Measurements from ENCODE around the gene TRPV5. TPM values are rescaled to one million over a fixed set of nuclear protein-coding genes. Genes with fewer than 3 reads are reported as not detected.

The TRPV5 gene
- total and polyA plus RNA-seq, 2 of the 4 experiments (the other 2 are of a cell fraction), result not detected

DNA sequence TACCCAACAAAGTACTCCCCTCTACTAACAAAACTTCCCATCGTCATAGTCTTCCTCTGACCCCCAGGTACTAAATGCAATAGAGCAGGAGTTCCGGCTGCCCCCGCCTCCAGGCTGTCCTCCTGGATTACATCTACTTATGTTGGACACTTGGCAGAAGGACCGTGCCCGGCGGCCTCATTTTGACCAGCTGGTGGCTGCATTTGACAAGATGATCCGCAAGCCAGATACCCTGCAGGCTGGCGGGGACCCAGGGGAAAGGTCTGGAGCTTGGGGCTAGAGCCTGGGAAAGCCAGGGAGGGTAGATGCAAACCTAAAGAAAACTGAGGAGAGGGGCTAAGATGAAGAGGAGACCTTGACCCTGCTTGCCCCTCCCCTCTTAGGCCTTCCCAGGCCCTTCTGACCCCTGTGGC lies 63.4 kb downstream of the TRPV5 start:
- in situ Hi-C loops (cut with MboI; ENCODE audit: low sequenced_read_pairs) (no loop called here), dilution Hi-C loops (cut with HindIII; ENCODE audit: low sequenced_read_pairs, unreplicated experiment) (no loop called here), intact Hi-C loops (cut with micrococcal nuclease) (no loop called here)
- Histone ChIP-seq H3K79me1 (ENCODE audit: low read depth in 1 of 2, low read length in 2 of 2) (no peaks in the 10 kb centered on the region), H3K4me1 (ENCODE audit: control insufficient read depth, insufficient read depth, low read length) (no peaks in the 10 kb centered on the region), H2BK5ac (ENCODE audit: low read depth, low read length, poor library complexity, severe bottlenecking) (no peak overlapping the region), H2BK15ac (ENCODE audit: low read depth, low read length) (no peak overlapping the region), H3K27me3 (ENCODE audit: control insufficient read depth, insufficient read depth, low read length) (no peaks in the 10 kb centered on the region), H3K27ac (ENCODE audit: insufficient read depth, low read length) (no peak overlapping the region), H3K4ac (ENCODE audit: low read depth, low read length) (no peak overlapping the region), H3K23ac (ENCODE audit: low read depth, low read length) (no peak overlapping the region), H4K5ac (ENCODE audit: low read depth, low read length) (no peak overlapping the region), H4K8ac (ENCODE audit: low read depth in 2 of 2, low read length in 2 of 2) (no peak overlapping the region), H3K56ac (ENCODE audit: extremely low read depth, insufficient read depth, low read length) (no peak overlapping the region), H4K91ac (ENCODE audit: insufficient read depth, low read depth, low read length) (no peak overlapping the region), H3K9me1 (ENCODE audit: insufficient read depth, low read length) (no peaks in the 10 kb centered on the region), H3K4me2 (ENCODE audit: low read depth, low read length) (no peak overlapping the region), H2BK120ac (ENCODE audit: low read depth, low read length) (no peak overlapping the region), H3K9me3 (ENCODE audit: control insufficient read depth, insufficient read depth, low read length) (no peaks in the 10 kb centered on the region; the same call in 1 of the 2 replicates), H2AFZ (replicated peaks; ENCODE audit: low read length, poor library complexity) (no peak overlapping the region), H2AK5ac (ENCODE audit: low read depth, low read length) (no peak overlapping the region), H3K9ac (ENCODE audit: low read depth, low read length) (no peak overlapping the region), H2BK20ac (ENCODE audit: low read depth, low read length) (no peak overlapping the region), H3K4me3 (ENCODE audit: insufficient read depth, low read depth, low read length) (no peak overlapping the region), H3K36me3 (ENCODE audit: control insufficient read depth, insufficient read depth, low read length) (no peaks in the 10 kb centered on the region), H3K14ac (replicated peaks; ENCODE audit: low read depth, low read length) (no peak overlapping the region), H3K18ac (ENCODE audit: low read depth, low read length) (no peak overlapping the region), H4K20me1 (ENCODE audit: insufficient read depth, low read length) (no peaks in the 10 kb centered on the region), H2AK9ac (replicated peaks; ENCODE audit: low read depth, low read length, poor library complexity) (no peak overlapping the region)
- POLR2A ChIA-PET (ENCODE audit: unreplicated experiment), result no interaction called here
- DNase-seq, result no peak
- TF ChIP-seq RFX5 (IDR thresholded peaks at IDR 0.05; ENCODE audit: low read depth, low read length) (no peak), MXI1 (IDR thresholded peaks at IDR 0.05; ENCODE audit: borderline replicate concordance, low read depth, low read length) (no peak), RCOR1 (IDR thresholded peaks at IDR 0.05; ENCODE audit: insufficient replicate concordance, low read length) (no peak), SMC3 (IDR thresholded peaks at IDR 0.05; ENCODE audit: low read depth, low read length) (no peak), NFE2L2 (IDR thresholded peaks at IDR 0.05; ENCODE audit: low read depth, low read length) (no peak), CHD1 (IDR thresholded peaks at IDR 0.05; ENCODE audit: low read depth, low read length) (no peak), MAZ (IDR thresholded peaks at IDR 0.05; ENCODE audit: borderline replicate concordance, low read depth, low read length) (no peak), MAFK (IDR thresholded peaks at IDR 0.05; ENCODE audit: low read depth, low read length) (no peak), POLR2A (IDR thresholded peaks at IDR 0.05; ENCODE audit: low read depth, low read length) (no peak), BHLHE40 (IDR thresholded peaks at IDR 0.05; ENCODE audit: low read depth, low read length) (no peak), FOS (IDR thresholded peaks at IDR 0.05; ENCODE audit: low read depth, low read length) (no peak), RAD21 (IDR thresholded peaks at IDR 0.05; ENCODE audit: low read length) (no peak), CEBPB (IDR thresholded peaks at IDR 0.05; ENCODE audit: low read depth, low read length) (no peak)
- TF ChIP-seq, protein P1, sequence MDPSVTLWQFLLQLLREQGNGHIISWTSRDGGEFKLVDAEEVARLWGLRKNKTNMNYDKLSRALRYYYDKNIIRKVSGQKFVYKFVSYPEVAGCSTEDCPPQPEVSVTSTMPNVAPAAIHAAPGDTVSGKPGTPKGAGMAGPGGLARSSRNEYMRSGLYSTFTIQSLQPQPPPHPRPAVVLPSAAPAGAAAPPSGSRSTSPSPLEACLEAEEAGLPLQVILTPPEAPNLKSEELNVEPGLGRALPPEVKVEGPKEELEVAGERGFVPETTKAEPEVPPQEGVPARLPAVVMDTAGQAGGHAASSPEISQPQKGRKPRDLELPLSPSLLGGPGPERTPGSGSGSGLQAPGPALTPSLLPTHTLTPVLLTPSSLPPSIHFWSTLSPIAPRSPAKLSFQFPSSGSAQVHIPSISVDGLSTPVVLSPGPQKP (IDR thresholded peaks at IDR 0.05; ENCODE audit: borderline replicate concordance, low read depth, low read length), result no peak
- TF ChIP-seq, protein P2, sequence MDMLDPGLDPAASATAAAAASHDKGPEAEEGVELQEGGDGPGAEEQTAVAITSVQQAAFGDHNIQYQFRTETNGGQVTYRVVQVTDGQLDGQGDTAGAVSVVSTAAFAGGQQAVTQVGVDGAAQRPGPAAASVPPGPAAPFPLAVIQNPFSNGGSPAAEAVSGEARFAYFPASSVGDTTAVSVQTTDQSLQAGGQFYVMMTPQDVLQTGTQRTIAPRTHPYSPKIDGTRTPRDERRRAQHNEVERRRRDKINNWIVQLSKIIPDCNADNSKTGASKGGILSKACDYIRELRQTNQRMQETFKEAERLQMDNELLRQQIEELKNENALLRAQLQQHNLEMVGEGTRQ (IDR thresholded peaks at IDR 0.05; ENCODE audit: low read depth, low read length), result no peak
- TF ChIP-seq, protein P3, sequence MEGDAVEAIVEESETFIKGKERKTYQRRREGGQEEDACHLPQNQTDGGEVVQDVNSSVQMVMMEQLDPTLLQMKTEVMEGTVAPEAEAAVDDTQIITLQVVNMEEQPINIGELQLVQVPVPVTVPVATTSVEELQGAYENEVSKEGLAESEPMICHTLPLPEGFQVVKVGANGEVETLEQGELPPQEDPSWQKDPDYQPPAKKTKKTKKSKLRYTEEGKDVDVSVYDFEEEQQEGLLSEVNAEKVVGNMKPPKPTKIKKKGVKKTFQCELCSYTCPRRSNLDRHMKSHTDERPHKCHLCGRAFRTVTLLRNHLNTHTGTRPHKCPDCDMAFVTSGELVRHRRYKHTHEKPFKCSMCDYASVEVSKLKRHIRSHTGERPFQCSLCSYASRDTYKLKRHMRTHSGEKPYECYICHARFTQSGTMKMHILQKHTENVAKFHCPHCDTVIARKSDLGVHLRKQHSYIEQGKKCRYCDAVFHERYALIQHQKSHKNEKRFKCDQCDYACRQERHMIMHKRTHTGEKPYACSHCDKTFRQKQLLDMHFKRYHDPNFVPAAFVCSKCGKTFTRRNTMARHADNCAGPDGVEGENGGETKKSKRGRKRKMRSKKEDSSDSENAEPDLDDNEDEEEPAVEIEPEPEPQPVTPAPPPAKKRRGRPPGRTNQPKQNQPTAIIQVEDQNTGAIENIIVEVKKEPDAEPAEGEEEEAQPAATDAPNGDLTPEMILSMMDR (conservative IDR thresholded peaks at IDR 0.05; ENCODE audit: low read depth, low read length), result no peak
- no TSS peak for BruUV-seq (replicated peaks)
- ATAC-seq (ENCODE audit: low read depth), result no peak
- 92% methylated on average over 2 of the region's 8 CpGs; no CpG with 5 or more reads in 1 of the 2 experiments for WGBS, 2 experiments (ENCODE audit: extremely low coverage in 2 of 2, insufficient read length in 1 of 2)
- CTCF ChIA-PET, result no interaction called here
